Raji (cell line): ENCODE results near the gene CELSR3.

Source experiments
- POLR2A ChIP-seq: IDR thresholded peaks from 2 replicates; pipeline ENCODE4 v1.6.1; 2011; ENCODE audit warnings: low read depth, low read length, control low read depth; ENCODE audit not compliant: insufficient read depth

The CELSR3 gene

GRCh38 chr3:48633743-48634142 is 28.9 kb downstream of the CELSR3 start:
- no peak for TF ChIP-seq POLR2A

GRCh38 chr3:48633256-48633655 is 29.4 kb downstream of the CELSR3 start:
- TF ChIP-seq POLR2A: no peak

GRCh38 chr3:48631516-48632448 is 30.9 kb downstream of the CELSR3 start:
- no peak for TF ChIP-seq POLR2A

DNA sequence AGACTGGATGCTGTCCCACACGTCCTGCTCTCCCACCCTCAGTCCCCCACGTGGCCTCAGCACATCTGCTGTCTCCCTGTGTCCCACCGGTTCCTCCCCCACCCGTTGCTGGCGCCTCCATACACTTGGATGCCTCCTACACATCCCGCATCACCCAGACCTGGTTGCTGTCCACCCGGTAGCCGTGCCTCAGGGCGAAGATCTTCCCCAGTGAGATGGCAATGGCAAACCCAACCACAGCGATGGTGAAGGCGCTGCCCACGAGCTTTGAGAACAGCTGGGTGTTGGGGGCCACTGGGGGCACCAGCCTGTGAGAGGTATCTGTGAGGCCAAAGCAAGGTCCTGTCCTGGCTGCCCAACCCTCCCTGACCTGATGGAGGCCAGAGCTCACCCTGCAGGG is 31.9 kb downstream of the CELSR3 start:
- TF ChIP-seq POLR2A: no peak

DNA sequence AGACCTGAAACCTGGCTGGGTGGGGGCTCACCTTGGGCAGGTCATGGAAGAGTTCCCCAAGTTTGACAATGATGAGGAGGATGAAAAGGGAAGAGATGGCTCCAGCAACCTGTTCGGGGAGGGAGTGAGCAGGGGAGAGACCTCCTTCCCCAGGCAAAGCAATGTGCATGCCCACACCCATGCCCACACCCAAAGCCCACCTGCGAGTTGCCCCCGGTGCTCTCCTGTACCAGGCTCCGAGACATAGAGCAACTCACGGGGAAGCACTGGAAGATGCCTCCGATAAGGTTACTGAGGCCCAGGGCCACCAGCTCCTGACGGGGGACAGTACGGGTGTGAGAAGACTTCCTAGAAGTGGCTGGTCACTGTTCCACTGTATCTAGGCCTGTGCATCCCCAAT is 32.3 kb downstream of the CELSR3 start:
- TF ChIP-seq POLR2A: no peak

DNA sequence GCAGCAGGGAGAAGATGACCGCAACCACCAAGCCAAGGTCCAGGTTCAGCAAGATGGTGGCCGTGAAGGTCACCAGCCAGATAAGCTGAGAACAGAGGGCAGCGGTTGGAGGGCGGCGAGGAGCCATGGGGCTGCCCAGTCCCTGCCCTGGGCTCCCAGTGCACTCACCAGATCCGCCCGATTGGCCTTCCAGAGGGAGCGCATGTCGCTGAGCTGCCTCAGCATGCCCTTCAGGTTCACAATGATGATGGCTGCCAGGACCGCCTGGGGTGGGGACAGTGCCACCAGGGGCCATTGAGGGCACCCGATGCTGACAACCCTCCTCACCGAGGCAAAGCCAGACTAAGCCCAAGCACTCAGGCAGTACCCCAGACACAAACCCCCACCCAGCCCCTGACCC is 32.8 kb downstream of the CELSR3 start:
- TF ChIP-seq POLR2A: no peak

GRCh38 chr3:48628277-48629017 is 34.2 kb downstream of the CELSR3 start:
- no peak for TF ChIP-seq POLR2A

DNA sequence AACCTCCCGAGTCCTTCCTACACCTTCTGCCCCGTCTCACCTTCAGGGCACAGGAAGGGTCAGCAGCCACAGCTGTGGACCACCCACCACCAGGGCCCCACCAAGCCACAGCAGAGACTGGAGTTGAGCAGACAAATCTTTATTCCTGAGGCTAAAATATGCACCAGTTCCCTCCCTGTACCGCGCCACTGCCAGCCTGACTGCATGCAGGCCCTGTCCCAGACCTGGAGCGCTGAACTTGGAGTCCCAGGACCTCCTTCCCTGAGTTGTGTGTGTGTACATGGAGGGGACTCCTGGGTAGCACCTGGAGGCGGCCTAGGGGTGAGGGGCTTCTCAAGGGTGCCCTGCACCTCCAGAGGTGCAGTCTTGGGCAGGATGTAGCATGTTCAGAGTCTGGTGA is 37.1 kb downstream of the CELSR3 start:
- no peak for TF ChIP-seq POLR2A

- TF ChIP-seq POLR2A: no peak
Measured at GRCh38 chr3:48624767-48625166, 37.9 kb downstream of the CELSR3 start.

GRCh38 chr3:48623851-48624547 is 38.7 kb downstream of the CELSR3 start:
- TF ChIP-seq POLR2A: no peak

DNA sequence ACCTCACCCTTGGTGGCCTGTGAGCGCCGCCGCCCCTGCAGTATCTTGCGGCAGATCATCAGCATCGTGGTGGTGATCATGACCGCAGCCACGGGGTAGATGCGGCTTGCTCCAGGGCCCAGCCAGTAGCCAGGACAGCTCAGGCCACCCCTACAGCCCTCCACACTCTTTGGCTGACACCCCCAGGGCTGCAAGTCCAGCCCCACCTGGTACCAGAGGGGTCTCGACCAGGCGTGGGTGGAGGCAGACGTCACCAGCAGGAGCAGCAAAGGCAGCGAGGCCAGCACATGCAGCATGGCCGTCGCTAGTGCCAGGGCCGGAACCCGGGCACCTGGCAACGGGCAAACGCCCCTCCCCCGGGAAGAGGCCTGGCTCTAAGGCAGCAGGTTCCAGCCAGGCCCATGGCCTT is 41.2 kb downstream of the CELSR3 start, which contains the start of gene TMEM89:
TMEM89 (minus strand) TSS at position 309 of the 409 bp plus-strand sequence; CDS start at position 296, 13 bp downstream.
- no peak for TF ChIP-seq POLR2A

- TF ChIP-seq POLR2A: no peak
Measured at GRCh38 chr3:48619541-48620524, 42.9 kb downstream of the CELSR3 start.

DNA sequence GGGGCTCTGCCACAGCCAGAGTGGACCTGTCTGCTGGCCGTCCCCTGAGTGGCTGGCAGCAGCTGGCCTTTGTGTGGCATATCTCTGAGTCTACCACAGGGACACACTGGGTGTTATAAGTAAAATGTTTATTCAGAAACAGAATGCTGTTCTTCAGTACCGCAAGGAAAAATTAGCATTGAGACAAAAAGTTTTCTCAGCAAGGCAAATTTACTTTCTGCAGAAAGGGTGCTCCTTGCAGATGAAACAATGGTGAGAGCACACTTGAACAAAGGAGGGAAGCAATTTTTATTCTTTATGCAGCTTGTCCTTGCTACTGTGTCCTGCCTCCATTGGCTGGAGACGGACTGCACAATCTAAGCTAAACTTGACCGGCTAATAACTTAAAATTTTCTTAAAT is 45.1 kb downstream of the CELSR3 start:
- no peak for TF ChIP-seq POLR2A

- TF ChIP-seq POLR2A: no peak
Measured at GRCh38 chr3:48614044-48614443, 48.6 kb downstream of the CELSR3 start.
